Neural cell (in vitro differentiated cells): Measurements from ENCODE around the gene GLYATL1.

Experiments used
- CTCF ChIP-seq: fragments of 450-650 bp; IDR thresholded peaks from 2 replicates; pipeline ENCODE4 v1.5.1; 2014; ENCODE audit warnings: antibody characterized with exemption, mild to moderate bottlenecking, moderate library complexity; ENCODE audit not compliant: poor library complexity, severe bottlenecking
- EP300 ChIP-seq: fragments of 450-650 bp; conservative IDR thresholded peaks from 2 replicates; pipeline ENCODE4 v1.6.1; 2014; ENCODE audit warnings: antibody characterized with exemption, mild to moderate bottlenecking, moderate library complexity; ENCODE audit not compliant: poor library complexity, severe bottlenecking
- MXI1 ChIP-seq: fragments of 450-650 bp; conservative IDR thresholded peaks from 2 replicates; pipeline ENCODE4 v1.6.1; 2014; ENCODE audit warnings: antibody characterized with exemption, mild to moderate bottlenecking; ENCODE audit not compliant: poor library complexity, severe bottlenecking
- POLR2AphosphoS5 ChIP-seq: IDR thresholded peaks from 2 replicates; pipeline ENCODE4 v1.6.1; 2012
- RAD21 ChIP-seq: fragments of 450-650 bp; conservative IDR thresholded peaks from 2 replicates; pipeline ENCODE4 v1.6.1; 2014; ENCODE audit warnings: antibody characterized with exemption, mild to moderate bottlenecking, moderate library complexity

DNA sequence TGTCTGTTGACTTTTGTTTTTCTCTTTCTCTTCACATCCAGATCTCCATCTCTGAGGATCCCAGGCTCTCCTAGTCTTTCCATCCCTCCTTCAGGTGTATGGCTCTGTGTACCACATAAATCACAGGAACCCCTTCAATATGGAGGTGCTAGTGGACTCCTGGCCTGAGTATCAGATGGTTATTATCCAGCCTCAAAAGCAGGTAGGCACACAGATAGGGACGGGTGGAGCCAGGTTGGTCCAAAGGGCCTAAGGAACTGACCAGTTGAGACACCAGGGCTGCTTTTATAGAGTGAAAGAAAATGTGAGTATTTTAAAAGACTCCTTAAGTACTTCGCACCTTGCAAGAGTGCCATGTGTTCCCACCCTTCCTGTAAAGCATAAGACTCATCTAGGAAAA, 39.9 kb downstream of the GLYATL1 start:
- TF ChIP-seq CTCF (no peak), POLR2AphosphoS5 (no peak), EP300 (no peak), MXI1 (no peak), RAD21 (no peak)
